ENCODE data around the gene RAB5B. TPM values are rescaled to one million over a fixed set of nuclear protein-coding genes. Genes with fewer than 3 reads are reported as not detected.

RAB5B gene
- total RNA-seq: 100 to 1,000 TPM; 131 to 179 (median 173) TPM
- long read RNA-seq, donor 1, full-length matches to known transcripts: 60 of 112 reads
- long read RNA-seq, donor 1, partial matches to known transcripts: 23 of 112 reads
- long read RNA-seq, donor 1, other reads (novel, unspliced or antisense): 29 of 112 reads
- long read RNA-seq, donor 2, full-length matches to known transcripts: 2 of 10 reads
- long read RNA-seq, donor 2, partial matches to known transcripts: 0 of 10 reads
- long read RNA-seq, donor 2, other reads (novel, unspliced or antisense): 8 of 10 reads

GRCh38 chr12:55973599-55974307, at the start of gene RAB5B:
RAB5B (plus strand) TSS chr12:55974078; CDS start chr12:55986961, 12,883 bp downstream.
- Histone ChIP-seq H3K4me1 (ENCODE audit: low read depth) (peaks cover 35% of the 10 kb centered on the region), H3K9me3 (no peaks in the 10 kb centered on the region), H3K4me3 (peak within 1 kb of the TSS; percentile 94), H3K36me3 (ENCODE audit: low read depth) (peaks cover 7% of the 10 kb centered on the region)
- TF ChIP-seq CTCF (IDR thresholded peaks at IDR 0.05): peak; percentile 21
- intact Hi-C loops (cut with DNase I, micrococcal nuclease): no loop called here
- peak; percentile 97 to 100 (median 99) for DNase-seq
- ATAC-seq: peak; percentile 90

GRCh38 chr12:55925371-55925770, 48.5 kb upstream of the RAB5B start:
- intact Hi-C loops (cut with DNase I, micrococcal nuclease): no loop called here
- Histone ChIP-seq H3K9me3 (no peaks in the 10 kb centered on the region), H3K36me3 (ENCODE audit: low read depth) (no peaks in the 10 kb centered on the region), H3K4me1 (ENCODE audit: low read depth) (peaks cover 29% of the 10 kb centered on the region), H3K4me3 (no peak overlapping the region)
- DNase-seq: no peak
- no peak for TF ChIP-seq CTCF (IDR thresholded peaks at IDR 0.05)
- ATAC-seq: no peak

- H3K4me1 ChIP-seq (ENCODE audit: low read depth): peaks cover 36% of the 10 kb centered on the region
These were observed 47.8 kb upstream of the RAB5B start for GRCh38 chr12:55925870-55926737.

GRCh38 chr12:55926738-55927587, 46.9 kb upstream of the RAB5B start:
- Histone ChIP-seq H3K4me1 (ENCODE audit: low read depth) (peaks cover 39% of the 10 kb centered on the region), H3K9me3 (no peaks in the 10 kb centered on the region), H3K36me3 (ENCODE audit: low read depth) (no peaks in the 10 kb centered on the region), H3K4me3 (peak overlapping the region; percentile 87)
- TF ChIP-seq CTCF (IDR thresholded peaks at IDR 0.05): peak; percentile 40
- intact Hi-C loops (cut with DNase I, micrococcal nuclease): no loop called here
- ATAC-seq: peak; percentile 69
- DNase-seq: peak; percentile 93 to 97 (median 96)

More at GRCh38 chr12:55925870-55926737, 47.8 kb upstream of the RAB5B start:
- Histone ChIP-seq H3K9me3 (no peaks in the 10 kb centered on the region), H3K36me3 (ENCODE audit: low read depth) (no peaks in the 10 kb centered on the region), H3K4me3 (peak overlapping the region; percentile 87)
- DNase-seq (peak in 1 of 3 donors; percentile 10), ATAC-seq (no peak)
- TF ChIP-seq CTCF (IDR thresholded peaks at IDR 0.05): no peak
- intact Hi-C loops (cut with DNase I, micrococcal nuclease): no loop called here
